Measurements from ENCODE around the gene BAZ2A. TPM values are rescaled to one million over a fixed set of nuclear protein-coding genes. Genes with fewer than 3 reads are reported as not detected.

Gene BAZ2A
- polyA plus RNA-seq, 1 of the 3 experiments (the other 2 are of a cell fraction) = 32.4 TPM

- peak overlapping the region; percentile 98 for H3K4me2 ChIP-seq
- H3K4me3 ChIP-seq (ENCODE audit: low read depth in 2 of 2, low read length in 1 of 2) = peak overlapping the region; percentile 90 to 95
- peak overlapping the region; percentile 94 to 96; a peak in 3 of 4 replicates for H3K27ac ChIP-seq (ENCODE audit: low read depth in 2 of 2, low read length in 1 of 2)
- ChIA-PET CTCF (interaction anchor here (1.1 to 3.7 kb wide), 10 partner anchors 9 to 121 kb away, joined by 3 to 54 read pairs (median 15); partner anchors contain the start of genes PRIM1 and RBMS2), POLR2A (interaction anchor here (0.9 kb wide), 1 partner anchor 69 kb away, joined by 3 read pairs; no protein-coding TSS in a partner anchor)
- no peaks in the 10 kb centered on the region for H3K9me3 ChIP-seq
- H3K79me2 ChIP-seq (ENCODE audit: insufficient read depth) = peaks cover 54% of the 10 kb centered on the region
- peaks cover 19 to 22% of the 10 kb centered on the region in 2 experiments for H3K36me3 ChIP-seq (replicated peaks in 1 of 2; ENCODE audit: control insufficient read depth in 1 of 2, insufficient read depth in 2 of 2, low read length in 1 of 2)
- H2AFZ ChIP-seq (ENCODE audit: low read depth) = peak overlapping the region; percentile 77; the same call in 1 of the 2 replicates
- H4K20me1 ChIP-seq (ENCODE audit: insufficient read depth) = peaks cover 30% of the 10 kb centered on the region
- peaks cover 48% of the 10 kb centered on the region for H3F3A ChIP-seq (replicated peaks; ENCODE audit: insufficient read depth)
- TF ChIP-seq EZH2phosphoT487 (IDR thresholded peaks at IDR 0.05; ENCODE audit: borderline replicate concordance, low read depth) = no peak
- no peak for TF ChIP-seq GABPA (IDR thresholded peaks at IDR 0.05; ENCODE audit: low read depth)
- TF ChIP-seq, protein P1, sequence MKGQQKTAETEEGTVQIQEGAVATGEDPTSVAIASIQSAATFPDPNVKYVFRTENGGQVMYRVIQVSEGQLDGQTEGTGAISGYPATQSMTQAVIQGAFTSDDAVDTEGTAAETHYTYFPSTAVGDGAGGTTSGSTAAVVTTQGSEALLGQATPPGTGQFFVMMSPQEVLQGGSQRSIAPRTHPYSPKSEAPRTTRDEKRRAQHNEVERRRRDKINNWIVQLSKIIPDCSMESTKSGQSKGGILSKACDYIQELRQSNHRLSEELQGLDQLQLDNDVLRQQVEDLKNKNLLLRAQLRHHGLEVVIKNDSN (IDR thresholded peaks at IDR 0.05; ENCODE audit: borderline replicate concordance, low read depth) = no peak
- no peak for TF ChIP-seq ELF1 (IDR thresholded peaks at IDR 0.05)
- no peaks in the 10 kb centered on the region for H3K27me3 ChIP-seq (ENCODE audit: insufficient read depth)
- WGBS (ENCODE audit: low lambda C conversion rate) = 5% methylated on average over 27 of the region's 27 CpGs
- peak overlapping the region; percentile 75 for H3K9ac ChIP-seq
- peaks cover 27 to 52% of the 10 kb centered on the region in 2 experiments for H3K4me1 ChIP-seq (ENCODE audit: control insufficient read depth in 1 of 2, insufficient read depth in 2 of 2, low read depth in 1 of 2, low read length in 1 of 2)
- peak; percentile 45 for DNase-seq
- H3K9me2 ChIP-seq = no peaks in the 10 kb centered on the region
These were observed 4.2 kb upstream of the BAZ2A start for GRCh38 chr12:56634242-56634836.

DNA sequence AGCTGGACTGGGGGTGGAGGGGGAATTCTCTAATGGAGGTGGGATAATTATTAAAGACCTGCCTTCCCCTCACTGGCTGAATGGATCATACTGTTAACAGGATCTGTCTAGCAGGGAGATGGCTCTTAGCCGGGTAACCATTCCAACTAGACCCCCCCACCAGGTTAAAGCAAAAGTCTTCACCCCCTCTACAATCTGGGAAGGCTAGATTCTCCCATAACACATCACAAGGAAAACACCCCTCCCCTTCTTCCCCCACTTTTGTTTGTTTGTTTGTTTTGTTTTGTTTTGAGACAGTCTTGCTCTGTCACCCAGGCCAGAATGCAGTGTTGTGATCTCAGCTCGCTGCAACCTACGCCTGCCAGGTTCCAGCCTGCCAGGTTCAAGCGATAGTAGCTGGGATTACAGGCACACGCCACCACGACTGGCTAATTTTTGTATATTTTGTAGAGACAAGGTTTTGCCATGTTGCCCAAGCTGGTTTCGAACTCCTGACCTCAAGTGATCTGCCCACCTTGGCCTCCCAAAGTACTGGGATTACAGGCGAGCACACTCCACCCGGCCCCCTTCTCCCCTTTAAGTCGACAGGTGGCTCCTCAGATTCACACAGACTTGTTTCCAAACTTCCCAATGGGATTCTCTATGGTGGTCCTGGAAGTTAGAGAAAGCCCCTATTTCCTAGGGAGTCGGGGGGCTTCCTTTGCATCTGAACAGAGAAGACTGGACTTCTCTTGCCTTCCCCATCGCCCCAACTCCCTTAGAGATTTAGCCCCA lies 3.5 kb upstream of the BAZ2A start:
- H3K4me2 ChIP-seq = peak overlapping the region; percentile 98
- peaks cover 34% of the 10 kb centered on the region for H4K20me1 ChIP-seq (ENCODE audit: insufficient read depth)
- TF ChIP-seq, protein P1 (IDR thresholded peaks at IDR 0.05; ENCODE audit: borderline replicate concordance, low read depth) = no peak
- TF ChIP-seq CHD2 (IDR thresholded peaks at IDR 0.05; ENCODE audit: low read length, partially characterized antibody) (no peak), GABPA (IDR thresholded peaks at IDR 0.05; ENCODE audit: low read depth) (no peak), MXI1 (IDR thresholded peaks at IDR 0.05; ENCODE audit: low read depth, low read length) (no peak), EZH2phosphoT487 (IDR thresholded peaks at IDR 0.05; ENCODE audit: borderline replicate concordance, low read depth) (no peak), GATA2 (CRISPR knock-in tag; IDR thresholded peaks at IDR 0.05) (no peak), JUND (IDR thresholded peaks at IDR 0.05) (no peak), RXRA (IDR thresholded peaks at IDR 0.05; ENCODE audit: borderline replicate concordance, low read depth) (no peak), NFIC (IDR thresholded peaks at IDR 0.05; ENCODE audit: borderline replicate concordance) (no peak), YY1 (IDR thresholded peaks at IDR 0.05; ENCODE audit: low read depth) (no peak), TEAD4 (IDR thresholded peaks at IDR 0.05; ENCODE audit: borderline replicate concordance, insufficient read depth) (no peak), EP300 (IDR thresholded peaks at IDR 0.05; ENCODE audit: borderline replicate concordance in 1 of 2, low read depth in 1 of 2, low read length in 1 of 2) (no peak), FOSL2 (IDR thresholded peaks at IDR 0.05; ENCODE audit: borderline replicate concordance, low read depth) (no peak), SMC3 (IDR thresholded peaks at IDR 0.05; ENCODE audit: low read depth, low read length) (no peak), MAX (IDR thresholded peaks at IDR 0.05; ENCODE audit: low read depth) (no peak)
- TF ChIP-seq, protein P2, sequence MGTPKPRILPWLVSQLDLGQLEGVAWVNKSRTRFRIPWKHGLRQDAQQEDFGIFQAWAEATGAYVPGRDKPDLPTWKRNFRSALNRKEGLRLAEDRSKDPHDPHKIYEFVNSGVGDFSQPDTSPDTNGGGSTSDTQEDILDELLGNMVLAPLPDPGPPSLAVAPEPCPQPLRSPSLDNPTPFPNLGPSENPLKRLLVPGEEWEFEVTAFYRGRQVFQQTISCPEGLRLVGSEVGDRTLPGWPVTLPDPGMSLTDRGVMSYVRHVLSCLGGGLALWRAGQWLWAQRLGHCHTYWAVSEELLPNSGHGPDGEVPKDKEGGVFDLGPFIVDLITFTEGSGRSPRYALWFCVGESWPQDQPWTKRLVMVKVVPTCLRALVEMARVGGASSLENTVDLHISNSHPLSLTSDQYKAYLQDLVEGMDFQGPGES (IDR thresholded peaks at IDR 0.05; ENCODE audit: low read depth, low read length) = no peak
- TF ChIP-seq, protein P3, sequence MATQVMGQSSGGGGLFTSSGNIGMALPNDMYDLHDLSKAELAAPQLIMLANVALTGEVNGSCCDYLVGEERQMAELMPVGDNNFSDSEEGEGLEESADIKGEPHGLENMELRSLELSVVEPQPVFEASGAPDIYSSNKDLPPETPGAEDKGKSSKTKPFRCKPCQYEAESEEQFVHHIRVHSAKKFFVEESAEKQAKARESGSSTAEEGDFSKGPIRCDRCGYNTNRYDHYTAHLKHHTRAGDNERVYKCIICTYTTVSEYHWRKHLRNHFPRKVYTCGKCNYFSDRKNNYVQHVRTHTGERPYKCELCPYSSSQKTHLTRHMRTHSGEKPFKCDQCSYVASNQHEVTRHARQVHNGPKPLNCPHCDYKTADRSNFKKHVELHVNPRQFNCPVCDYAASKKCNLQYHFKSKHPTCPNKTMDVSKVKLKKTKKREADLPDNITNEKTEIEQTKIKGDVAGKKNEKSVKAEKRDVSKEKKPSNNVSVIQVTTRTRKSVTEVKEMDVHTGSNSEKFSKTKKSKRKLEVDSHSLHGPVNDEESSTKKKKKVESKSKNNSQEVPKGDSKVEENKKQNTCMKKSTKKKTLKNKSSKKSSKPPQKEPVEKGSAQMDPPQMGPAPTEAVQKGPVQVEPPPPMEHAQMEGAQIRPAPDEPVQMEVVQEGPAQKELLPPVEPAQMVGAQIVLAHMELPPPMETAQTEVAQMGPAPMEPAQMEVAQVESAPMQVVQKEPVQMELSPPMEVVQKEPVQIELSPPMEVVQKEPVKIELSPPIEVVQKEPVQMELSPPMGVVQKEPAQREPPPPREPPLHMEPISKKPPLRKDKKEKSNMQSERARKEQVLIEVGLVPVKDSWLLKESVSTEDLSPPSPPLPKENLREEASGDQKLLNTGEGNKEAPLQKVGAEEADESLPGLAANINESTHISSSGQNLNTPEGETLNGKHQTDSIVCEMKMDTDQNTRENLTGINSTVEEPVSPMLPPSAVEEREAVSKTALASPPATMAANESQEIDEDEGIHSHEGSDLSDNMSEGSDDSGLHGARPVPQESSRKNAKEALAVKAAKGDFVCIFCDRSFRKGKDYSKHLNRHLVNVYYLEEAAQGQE (IDR thresholded peaks at IDR 0.05; ENCODE audit: low read depth, low read length) = no peak
- CTCF ChIA-PET = interaction anchor here (1.3 to 3.7 kb wide), 8 partner anchors 8 to 120 kb away, joined by 3 to 54 read pairs (median 22); partner anchors contain the start of genes PRIM1 and RBMS2
- H3K4me1 ChIP-seq (ENCODE audit: control insufficient read depth in 1 of 2, insufficient read depth in 2 of 2, low read depth in 1 of 2, low read length in 1 of 2) = peaks cover 27 to 52% of the 10 kb centered on the region in 2 experiments
- DNase-seq = no peak
- POLR2A ChIA-PET = interaction anchor here (0.6 to 0.9 kb wide), 2 partner anchors 8 to 68 kb away, joined by 3 read pairs; no protein-coding TSS in a partner anchor
- peaks cover 61% of the 10 kb centered on the region for H3K79me2 ChIP-seq (ENCODE audit: insufficient read depth)
- H3K36me3 ChIP-seq (replicated peaks in 1 of 2; ENCODE audit: control insufficient read depth in 1 of 2, insufficient read depth in 2 of 2, low read length in 1 of 2) = peaks cover 13 to 15% of the 10 kb centered on the region in 2 experiments
- H3K9ac ChIP-seq = peak overlapping the region; percentile 75; the same call in 1 of the 2 replicates
- WGBS (ENCODE audit: low lambda C conversion rate) = 77% methylated on average over 12 of the region's 12 CpGs
- no peaks in the 10 kb centered on the region for H3K27me3 ChIP-seq (ENCODE audit: insufficient read depth)
- H3K4me3 ChIP-seq (ENCODE audit: low read depth in 2 of 2, low read length in 1 of 2) = peak overlapping the region; percentile 90 to 95
- no peaks in the 10 kb centered on the region for H3K9me3 ChIP-seq
- H2AFZ ChIP-seq (ENCODE audit: low read depth) = no peak overlapping the region
- H3F3A ChIP-seq (replicated peaks; ENCODE audit: insufficient read depth) = peaks cover 44% of the 10 kb centered on the region
- no peaks in the 10 kb centered on the region for H3K9me2 ChIP-seq
- no peak overlapping the region; a peak in 1 of 4 replicates for H3K27ac ChIP-seq (ENCODE audit: low read depth in 2 of 2, low read length in 1 of 2)
